IPS-20b (cell line): ENCODE data around the gene LCTL.

Source experiments
- H3K27ac ChIP-seq: one replicate; pipeline ENCODE4 v1.5.1; 2013; ENCODE audit warnings: low read length
- H3K27me3 ChIP-seq: 2 replicates; pipeline ENCODE4 v1.6.1; 2013; ENCODE audit warnings: mild to moderate bottlenecking, low read length, inconsistent platforms; ENCODE audit not compliant: insufficient read depth
- H3K36me3 ChIP-seq: 2 replicates; pipeline ENCODE4 v1.6.1; 2013; ENCODE audit warnings: low read depth, mild to moderate bottlenecking, inconsistent platforms, low read length, moderate library complexity; ENCODE audit not compliant: insufficient read depth
- H3K4me1 ChIP-seq: 2 replicates; pipeline ENCODE4 v1.6.1; 2013; ENCODE audit warnings: mild to moderate bottlenecking, control low read depth, inconsistent platforms, low read length, moderate library complexity; ENCODE audit not compliant: insufficient read depth
- H3K4me3 ChIP-seq: 2 replicates; pipeline ENCODE4 v1.5.1; 2013; ENCODE audit warnings: mild to moderate bottlenecking, low read length, inconsistent platforms
- H3K9ac ChIP-seq: 2 replicates; pipeline ENCODE4 v1.6.1; 2013; ENCODE audit warnings: low read depth, mild to moderate bottlenecking, inconsistent platforms, low read length, moderate library complexity
- H3K9me3 ChIP-seq: 2 replicates; pipeline ENCODE4 v1.6.1; 2013; ENCODE audit warnings: mild to moderate bottlenecking, low read depth, low read length, inconsistent platforms; ENCODE audit not compliant: insufficient read depth

Gene LCTL

DNA sequence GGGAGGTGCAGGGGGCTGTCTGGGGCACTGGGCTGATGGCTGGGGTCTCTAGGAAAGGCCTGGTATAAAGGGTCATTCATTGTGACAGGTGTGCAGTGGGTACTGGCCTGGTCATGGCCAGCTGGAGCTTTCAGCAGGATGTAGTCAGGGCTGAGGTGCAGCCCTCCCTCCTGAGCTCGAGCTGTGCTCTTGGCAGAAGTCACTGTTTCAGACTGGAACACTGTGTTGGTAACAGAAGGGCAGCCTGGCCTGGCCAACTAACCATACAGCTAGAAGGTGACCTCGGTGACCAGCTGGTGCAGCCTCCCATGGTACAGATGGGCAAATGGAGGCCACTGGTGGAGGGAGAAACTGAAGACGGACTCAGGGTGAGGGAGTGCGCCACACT, 34.4 kb upstream of the LCTL start:
- H3K9ac ChIP-seq = no peak overlapping the region
- no peaks in the 10 kb centered on the region for H3K36me3 ChIP-seq
- H3K27ac ChIP-seq = no peak overlapping the region
- H3K4me3 ChIP-seq = no peak overlapping the region
- no peaks in the 10 kb centered on the region for H3K9me3 ChIP-seq
- no peaks in the 10 kb centered on the region for H3K4me1 ChIP-seq
- H3K27me3 ChIP-seq = no peaks in the 10 kb centered on the region; the same call in 1 of the 2 replicates

DNA sequence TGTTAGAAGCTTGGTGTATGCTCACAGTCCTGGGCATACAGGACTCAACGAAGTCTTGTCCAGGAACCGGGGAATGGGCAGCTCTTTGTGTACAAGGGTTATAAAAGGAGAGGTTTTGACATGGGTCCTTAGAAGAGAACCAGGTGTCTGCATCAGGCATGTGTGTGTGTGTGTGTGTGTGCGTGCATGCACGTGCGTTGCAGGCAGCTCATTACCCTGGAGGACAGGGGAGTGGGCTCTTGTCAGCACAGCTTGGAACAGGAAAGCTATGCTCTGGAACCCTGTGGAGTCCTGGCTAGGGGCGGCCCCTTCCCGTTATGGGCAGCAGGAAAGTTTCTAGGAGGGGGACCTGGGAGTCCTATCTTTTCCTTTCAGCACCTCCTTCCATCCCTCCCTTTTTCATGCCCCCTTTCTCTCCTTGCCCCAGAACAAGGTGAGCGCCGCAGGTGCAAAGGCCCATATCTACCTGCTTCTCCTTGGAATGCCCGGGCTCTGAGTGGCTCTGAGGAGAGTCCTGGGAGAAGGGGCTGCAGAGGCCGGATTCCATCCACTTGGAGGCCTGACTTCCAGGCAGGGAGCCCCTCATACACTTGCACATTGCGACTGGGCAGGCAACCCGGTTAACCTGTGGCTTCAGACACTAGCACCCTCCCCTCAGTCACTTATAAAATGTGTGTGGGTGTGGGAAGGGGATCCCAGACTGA, 33.9 kb upstream of the LCTL start:
- no peak overlapping the region for H3K4me3 ChIP-seq
- no peaks in the 10 kb centered on the region for H3K4me1 ChIP-seq
- no peak overlapping the region for H3K27ac ChIP-seq
- no peaks in the 10 kb centered on the region; the same call in 1 of the 2 replicates for H3K27me3 ChIP-seq
- no peak overlapping the region for H3K9ac ChIP-seq
- H3K9me3 ChIP-seq = no peaks in the 10 kb centered on the region
- no peaks in the 10 kb centered on the region for H3K36me3 ChIP-seq

DNA sequence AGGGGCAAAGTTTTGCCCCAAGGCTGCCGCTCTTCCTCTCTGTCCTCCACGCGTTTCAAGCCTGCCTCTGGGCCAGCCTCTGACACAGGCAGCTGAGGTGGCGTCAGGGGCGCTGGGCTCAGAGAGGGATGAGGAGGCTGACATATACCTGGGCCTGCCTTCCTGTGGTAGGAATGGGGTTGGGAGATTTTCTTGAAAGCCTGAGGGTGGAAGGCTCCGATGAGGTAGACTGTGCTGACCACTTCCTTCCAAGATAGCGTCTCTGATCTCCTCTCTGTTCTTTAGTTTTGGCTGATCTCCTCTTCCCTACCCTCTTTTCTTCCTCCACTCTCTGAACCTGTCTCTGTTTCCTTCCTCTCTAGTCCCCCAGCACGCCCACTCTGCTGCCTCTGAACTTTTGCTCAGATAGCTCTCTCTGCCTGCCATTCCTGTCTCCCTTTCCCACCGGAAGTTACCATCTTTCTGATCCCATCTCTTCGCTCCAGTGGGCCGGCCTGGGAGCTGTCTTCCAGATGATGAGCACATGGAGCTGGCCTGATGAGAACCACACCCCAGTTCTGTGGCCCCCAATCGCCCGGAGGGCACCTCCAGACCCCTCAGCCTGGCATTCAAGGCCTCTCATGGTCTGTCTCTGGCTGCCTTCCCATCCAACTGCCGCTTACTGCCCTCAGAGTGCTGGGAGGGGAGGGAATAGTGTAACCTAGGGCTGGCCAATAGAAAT, 32.5 kb upstream of the LCTL start:
- H3K4me3 ChIP-seq = no peak overlapping the region
- H3K4me1 ChIP-seq = no peaks in the 10 kb centered on the region
- no peak overlapping the region for H3K27ac ChIP-seq
- H3K36me3 ChIP-seq = no peaks in the 10 kb centered on the region
- H3K27me3 ChIP-seq = no peaks in the 10 kb centered on the region; the same call in 1 of the 2 replicates
- H3K9me3 ChIP-seq = no peaks in the 10 kb centered on the region
- H3K9ac ChIP-seq = no peak overlapping the region

DNA sequence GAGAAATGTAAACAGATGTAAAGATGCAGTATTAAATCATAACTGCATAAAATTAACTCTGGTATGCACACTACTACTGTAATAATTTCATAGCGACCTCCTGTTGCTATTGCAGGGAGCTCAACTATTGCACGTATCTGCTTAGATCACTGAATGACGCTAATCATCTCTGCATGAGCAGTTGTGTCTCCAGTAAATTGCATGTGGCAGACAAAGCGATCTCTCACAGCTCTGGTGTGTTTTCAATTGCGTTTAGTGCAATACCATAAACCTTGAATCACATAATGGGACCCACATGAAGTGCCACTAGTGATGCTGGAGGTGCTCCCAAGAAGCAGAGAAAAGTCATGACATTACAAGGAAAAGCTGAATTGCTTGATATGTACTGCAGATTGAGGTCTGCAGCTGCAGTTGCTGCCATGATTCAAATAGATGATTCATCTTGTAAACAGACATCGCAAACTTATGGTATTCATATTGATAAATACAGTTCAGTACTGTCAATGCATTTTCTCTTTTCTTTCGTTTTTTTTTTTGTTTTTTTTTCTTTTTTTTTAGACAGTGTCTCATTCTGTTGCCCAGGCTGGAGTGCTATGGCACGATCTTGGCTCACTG, 30.2 kb upstream of the LCTL start:
- Histone ChIP-seq H3K9ac (no peak overlapping the region), H3K4me1 (no peaks in the 10 kb centered on the region), H3K4me3 (no peak overlapping the region), H3K27me3 (no peaks in the 10 kb centered on the region; the same call in 1 of the 2 replicates), H3K27ac (no peak overlapping the region), H3K9me3 (no peaks in the 10 kb centered on the region), H3K36me3 (no peaks in the 10 kb centered on the region)

DNA sequence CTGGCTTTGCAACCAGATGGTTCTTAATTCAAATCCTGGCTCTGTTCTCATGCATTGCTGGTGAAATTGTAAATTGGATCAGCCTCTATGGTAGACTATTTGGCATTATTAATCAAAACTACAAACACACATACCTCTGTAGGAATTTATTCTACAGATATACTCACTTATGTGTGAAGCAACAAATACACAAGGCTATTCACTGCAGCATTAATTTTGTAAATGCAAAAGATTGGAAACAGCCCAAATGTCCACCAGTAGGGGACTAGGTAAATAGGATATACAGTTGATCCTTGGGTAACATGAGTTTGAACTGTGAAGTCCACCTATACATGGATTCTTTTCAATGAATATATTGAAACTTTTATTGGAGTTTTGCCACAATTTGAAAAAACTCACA, 29.5 kb upstream of the LCTL start:
- no peaks in the 10 kb centered on the region for H3K9me3 ChIP-seq
- H3K27me3 ChIP-seq = no peaks in the 10 kb centered on the region
- no peak overlapping the region for H3K4me3 ChIP-seq

DNA sequence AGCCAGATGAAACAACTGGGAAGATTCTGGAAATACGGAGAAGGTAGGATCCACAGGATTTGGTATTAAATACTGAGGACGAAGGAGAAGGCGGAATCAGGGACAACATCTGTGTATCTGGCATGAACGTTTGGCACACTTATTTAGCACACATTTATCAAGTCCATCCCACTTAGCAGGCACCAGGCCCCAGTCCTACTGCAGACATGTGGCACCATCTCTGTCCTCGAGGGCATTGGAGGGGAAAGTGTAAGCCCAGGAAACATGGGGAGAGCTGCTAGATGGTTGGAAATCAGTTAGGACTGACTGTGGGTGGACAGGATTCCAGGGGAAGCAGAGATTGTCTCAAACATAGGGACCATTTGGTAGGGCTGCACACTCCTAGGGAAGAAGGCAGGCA, 29.0 kb upstream of the LCTL start:
- Histone ChIP-seq H3K9ac (no peak overlapping the region), H3K27ac (no peak overlapping the region), H3K9me3 (no peaks in the 10 kb centered on the region), H3K36me3 (no peaks in the 10 kb centered on the region), H3K27me3 (no peaks in the 10 kb centered on the region), H3K4me1 (no peaks in the 10 kb centered on the region), H3K4me3 (no peak overlapping the region)

More for the DNA sequence above, 29.5 kb upstream of the LCTL start:
- Histone ChIP-seq H3K4me1 (no peaks in the 10 kb centered on the region), H3K36me3 (no peaks in the 10 kb centered on the region), H3K9ac (no peak overlapping the region), H3K27ac (no peak overlapping the region)

DNA sequence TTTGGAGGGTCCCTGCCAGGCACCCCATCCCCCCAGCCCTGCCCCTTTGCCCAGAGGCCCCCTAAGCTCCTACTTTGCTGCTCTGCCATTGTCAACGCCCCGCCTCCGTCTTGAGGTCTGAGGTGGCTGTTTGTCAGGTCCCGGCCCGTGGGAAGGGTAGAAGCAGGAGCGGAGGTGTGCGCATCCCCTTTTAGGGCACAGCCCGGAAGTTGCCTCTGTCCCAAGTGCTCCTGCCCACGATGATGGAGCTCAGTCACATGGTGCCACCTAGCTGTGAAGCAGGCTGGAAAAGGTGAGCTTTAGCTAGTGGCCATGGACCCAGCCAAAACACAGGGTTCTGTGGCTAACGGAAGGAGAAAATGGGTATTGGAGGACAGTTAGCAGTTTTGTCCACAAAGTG, 28.5 kb upstream of the LCTL start:
- H3K9ac ChIP-seq = no peak overlapping the region
- H3K27ac ChIP-seq = no peak overlapping the region
- H3K4me1 ChIP-seq = no peaks in the 10 kb centered on the region
- H3K4me3 ChIP-seq = no peak overlapping the region
- H3K36me3 ChIP-seq = no peaks in the 10 kb centered on the region
- no peaks in the 10 kb centered on the region for H3K9me3 ChIP-seq
- H3K27me3 ChIP-seq = no peaks in the 10 kb centered on the region

DNA sequence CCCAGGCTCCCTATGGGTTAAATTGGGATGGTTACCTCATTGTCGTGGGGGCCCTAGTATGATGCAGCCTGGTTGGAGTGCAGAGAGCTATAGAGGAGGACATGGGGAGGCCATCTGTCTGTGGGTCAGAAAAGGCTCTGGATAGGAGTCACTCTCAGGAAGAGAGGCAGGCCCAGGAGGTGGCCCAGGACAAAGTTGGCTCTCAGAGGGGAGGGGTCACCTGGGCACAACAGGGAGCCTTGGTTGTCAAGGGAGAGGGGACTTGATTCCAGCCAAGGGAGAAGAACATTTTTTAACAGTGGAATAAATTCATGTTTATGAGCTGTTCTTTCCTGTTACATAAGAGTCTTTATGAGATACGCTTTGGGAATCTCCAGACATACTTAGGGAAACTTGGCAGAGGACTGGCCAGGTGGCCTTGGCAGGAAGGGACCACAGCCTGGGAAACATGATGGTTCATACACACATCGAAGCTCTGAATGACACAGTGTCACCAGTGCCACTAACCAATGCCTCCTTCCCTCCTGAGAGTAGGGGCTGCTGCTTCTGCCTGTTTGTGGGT, 27.5 kb upstream of the LCTL start:
- no peak overlapping the region for H3K4me3 ChIP-seq
- H3K27ac ChIP-seq = no peak overlapping the region
- H3K27me3 ChIP-seq = no peaks in the 10 kb centered on the region
- H3K4me1 ChIP-seq = no peaks in the 10 kb centered on the region
- H3K9me3 ChIP-seq = no peaks in the 10 kb centered on the region
- H3K9ac ChIP-seq = no peak overlapping the region
- H3K36me3 ChIP-seq = no peaks in the 10 kb centered on the region

DNA sequence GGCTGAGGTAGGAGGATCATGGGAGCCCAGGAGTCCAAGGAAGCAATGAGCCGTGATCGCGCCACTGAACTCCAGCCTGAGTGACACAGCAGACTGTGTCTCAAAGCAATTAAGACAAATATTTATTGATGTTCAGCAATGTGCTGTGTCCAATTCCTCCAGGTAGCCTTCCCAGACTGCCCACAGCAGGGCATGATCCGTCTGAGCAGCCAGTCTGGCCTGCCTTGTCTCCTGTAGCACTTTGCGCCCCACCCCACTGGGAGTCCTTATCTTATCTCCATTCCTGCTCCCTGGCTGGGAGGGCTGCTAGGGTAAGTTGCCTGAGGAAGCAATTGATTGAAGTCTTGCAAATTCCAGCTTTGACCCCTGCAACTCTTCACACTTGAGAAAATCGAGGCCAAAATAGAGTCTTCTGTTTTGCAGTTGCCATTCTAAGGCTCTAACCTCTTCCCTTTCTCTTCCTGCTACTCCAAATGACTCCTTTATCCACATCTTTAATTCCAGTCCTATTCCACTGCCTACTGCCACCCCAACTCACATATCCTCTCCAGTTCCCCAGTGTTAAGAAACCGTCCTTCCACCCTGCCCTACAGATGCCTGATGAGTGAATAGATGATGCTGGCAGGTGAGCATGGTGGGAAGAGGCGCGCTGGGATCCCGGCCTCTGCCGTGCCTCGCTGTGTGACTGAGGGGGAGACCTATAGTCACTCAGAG, 26.9 kb upstream of the LCTL start:
- Histone ChIP-seq H3K36me3 (no peaks in the 10 kb centered on the region), H3K9me3 (no peaks in the 10 kb centered on the region), H3K4me3 (no peak overlapping the region), H3K27ac (no peak overlapping the region), H3K27me3 (no peaks in the 10 kb centered on the region), H3K4me1 (no peaks in the 10 kb centered on the region), H3K9ac (no peak overlapping the region)

DNA sequence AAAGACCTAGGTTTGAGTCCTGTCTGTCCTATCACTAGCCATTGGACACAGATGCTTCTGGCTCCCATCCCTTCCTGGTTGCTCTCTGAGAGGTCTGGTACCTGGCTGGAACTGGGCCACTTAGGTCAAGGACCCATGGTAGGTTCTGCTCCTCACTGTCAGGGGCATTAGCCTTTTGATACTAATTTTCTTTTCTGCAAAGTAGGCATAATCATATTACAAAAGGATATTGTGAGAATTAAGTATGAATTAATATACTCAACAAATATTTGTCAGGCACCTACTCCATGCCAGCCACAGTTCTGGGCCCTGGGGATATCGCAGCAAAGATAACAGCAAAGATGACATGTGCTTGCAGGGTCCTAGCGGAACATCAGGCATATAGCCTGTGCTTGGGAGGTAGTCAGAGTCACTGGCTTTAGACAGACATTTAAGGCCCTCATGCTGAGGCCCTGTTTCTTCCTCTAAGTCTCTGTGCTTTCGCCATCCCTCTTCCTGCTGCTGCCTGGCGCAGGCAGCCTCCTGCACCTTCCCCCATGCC, 25.6 kb upstream of the LCTL start:
- Histone ChIP-seq H3K4me3 (no peak overlapping the region), H3K27me3 (no peaks in the 10 kb centered on the region), H3K9me3 (no peaks in the 10 kb centered on the region), H3K9ac (no peak overlapping the region), H3K4me1 (peaks cover 2% of the 10 kb centered on the region; the same call in 1 of the 2 replicates), H3K36me3 (no peaks in the 10 kb centered on the region), H3K27ac (no peak overlapping the region)

DNA sequence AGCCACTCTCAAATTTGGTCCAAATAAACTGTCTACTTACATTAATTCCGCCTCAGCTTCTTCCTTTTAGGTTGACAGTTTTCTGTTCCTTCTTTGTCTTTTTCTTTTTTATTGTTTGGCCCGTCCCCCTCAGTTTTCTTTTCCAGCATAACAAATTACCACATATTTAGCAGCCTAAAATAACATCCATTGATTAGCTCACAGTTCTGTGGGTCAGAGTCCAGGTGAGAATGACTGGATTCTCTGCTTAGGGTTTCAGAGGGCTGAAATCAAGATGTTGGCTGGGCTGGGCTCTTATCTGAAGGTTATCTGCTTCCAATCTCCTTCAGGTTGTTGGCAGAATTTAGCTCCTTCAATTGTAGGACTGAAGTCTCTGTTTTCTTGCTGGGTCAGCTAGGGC, 24.6 kb upstream of the LCTL start:
- H3K4me3 ChIP-seq = no peak overlapping the region
- H3K4me1 ChIP-seq = peaks cover 3% of the 10 kb centered on the region; the same call in 1 of the 2 replicates
- no peaks in the 10 kb centered on the region for H3K27me3 ChIP-seq

More for the DNA sequence above, 24.6 kb upstream of the LCTL start:
- Histone ChIP-seq H3K9me3 (no peaks in the 10 kb centered on the region), H3K27ac (no peak overlapping the region), H3K36me3 (no peaks in the 10 kb centered on the region), H3K9ac (no peak overlapping the region)
